IPS-NIHi7 (cell line): ENCODE data around the gene C5orf58.

ENCODE experiments used
- DNase-seq: peaks from one replicate; pipeline ENCODE4 v3.0.0; 2012; ENCODE audit warnings: mixed read lengths; ENCODE audit errors: extremely low spot score

Gene C5orf58

DNA sequence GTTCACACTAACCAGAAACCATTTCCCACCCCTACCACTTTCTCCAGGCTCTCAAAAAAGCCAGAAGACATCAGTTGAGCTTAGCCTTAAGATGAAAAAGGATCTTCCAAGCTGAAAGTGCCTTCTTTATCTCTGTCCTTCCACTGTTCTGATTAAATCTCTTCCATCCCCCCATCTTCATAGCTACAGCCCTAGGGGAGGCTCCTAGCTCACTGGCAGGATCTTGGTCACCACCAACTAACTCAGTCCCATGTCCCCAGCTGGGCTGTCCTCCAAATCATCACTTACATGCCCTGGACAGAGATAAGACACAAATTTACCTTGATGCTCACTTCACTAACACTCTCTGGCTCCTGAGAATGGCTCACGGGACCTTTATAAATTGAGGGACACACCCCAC lies 50.5 kb downstream of the C5orf58 start:
- DNase-seq: no peak

DNA sequence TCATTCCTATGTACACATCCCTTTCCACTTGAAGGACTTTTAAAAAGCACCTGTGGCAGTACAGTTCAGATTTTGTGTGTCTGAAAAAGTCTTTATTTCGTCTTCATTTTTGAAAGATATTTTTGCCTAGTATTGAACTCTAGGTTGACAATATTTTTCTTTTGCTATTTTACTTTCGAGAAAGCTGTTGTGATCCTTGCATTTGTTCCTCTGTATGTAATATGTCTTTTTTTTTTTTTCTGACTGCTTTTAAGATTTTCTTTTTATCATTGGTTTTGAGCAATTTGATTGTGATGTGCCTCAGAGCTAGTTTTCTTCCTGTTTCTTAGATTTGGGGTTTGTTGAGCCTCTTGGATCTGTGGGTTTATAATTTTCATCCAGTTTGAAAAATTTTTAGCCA lies 51.4 kb downstream of the C5orf58 start:
- no peak for DNase-seq

DNA sequence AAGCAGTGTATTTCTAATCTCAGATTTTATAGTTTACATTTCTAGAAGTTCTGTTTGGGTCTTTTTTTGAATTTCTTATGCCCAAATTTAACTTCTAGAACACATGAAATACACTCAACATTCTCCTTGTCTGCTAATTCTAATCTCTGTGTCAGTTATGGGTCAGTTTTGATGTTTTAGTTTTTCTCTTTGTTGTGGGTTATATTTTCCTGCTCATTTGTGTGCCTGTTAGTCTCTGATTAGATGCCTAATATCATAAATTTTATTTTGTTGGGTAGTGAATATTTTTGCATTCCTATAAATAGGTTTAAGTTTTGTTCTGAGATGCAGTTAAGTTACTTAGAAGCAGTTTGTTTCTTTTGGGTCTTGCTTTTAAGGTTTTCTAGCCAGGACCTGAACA lies 52.4 kb downstream of the C5orf58 start:
- DNase-seq: no peak

DNA sequence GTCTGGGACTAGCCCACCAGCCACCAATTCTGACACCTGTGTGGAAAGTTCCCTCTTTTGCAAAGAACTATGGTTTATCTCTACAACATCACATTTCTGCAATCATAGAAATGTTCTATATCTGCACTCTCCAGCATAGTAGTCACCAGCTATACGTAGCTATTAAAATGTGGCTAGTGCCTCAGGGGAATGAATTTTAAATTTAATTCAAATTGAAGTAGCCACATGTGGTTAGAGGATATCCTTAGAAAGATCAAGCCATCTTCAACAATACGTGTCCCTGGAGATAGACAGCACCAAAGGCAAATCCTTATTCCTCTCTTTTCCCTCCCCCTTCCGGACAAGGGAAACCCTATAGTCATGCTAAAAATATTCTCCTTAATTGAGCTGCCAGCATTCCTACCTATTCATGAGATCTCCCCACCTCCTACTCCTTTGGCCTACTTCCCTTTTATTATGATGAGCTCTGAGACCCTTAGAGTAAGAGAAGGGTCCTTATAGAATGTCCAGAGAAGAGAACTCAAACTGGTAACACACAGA lies 53.7 kb downstream of the C5orf58 start:
- no peak for DNase-seq

DNA sequence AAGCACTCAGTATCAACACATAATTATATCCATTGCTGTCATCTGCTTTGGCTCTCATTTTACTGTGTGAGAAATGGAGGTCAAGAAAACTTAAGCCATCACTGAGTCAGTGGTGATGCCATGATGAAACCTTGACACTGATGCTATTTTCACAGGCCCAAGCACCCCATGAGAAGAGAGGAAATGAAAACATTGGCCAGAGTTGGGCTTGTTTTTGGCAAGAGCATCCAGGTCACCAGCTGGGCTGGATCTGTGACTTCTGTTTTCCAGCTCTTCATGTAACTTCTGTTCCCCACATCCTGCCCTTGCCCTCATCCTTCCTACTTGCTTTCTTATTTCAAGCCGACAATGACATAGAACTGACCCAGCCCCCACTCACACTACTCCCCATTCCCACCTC lies 54.7 kb downstream of the C5orf58 start:
- DNase-seq: no peak

GRCh38 chr5:170288151-170288550 lies 55.4 kb downstream of the C5orf58 start:
- DNase-seq: no peak

GRCh38 chr5:170288551-170288950 lies 55.8 kb downstream of the C5orf58 start:
- DNase-seq: no peak

DNA sequence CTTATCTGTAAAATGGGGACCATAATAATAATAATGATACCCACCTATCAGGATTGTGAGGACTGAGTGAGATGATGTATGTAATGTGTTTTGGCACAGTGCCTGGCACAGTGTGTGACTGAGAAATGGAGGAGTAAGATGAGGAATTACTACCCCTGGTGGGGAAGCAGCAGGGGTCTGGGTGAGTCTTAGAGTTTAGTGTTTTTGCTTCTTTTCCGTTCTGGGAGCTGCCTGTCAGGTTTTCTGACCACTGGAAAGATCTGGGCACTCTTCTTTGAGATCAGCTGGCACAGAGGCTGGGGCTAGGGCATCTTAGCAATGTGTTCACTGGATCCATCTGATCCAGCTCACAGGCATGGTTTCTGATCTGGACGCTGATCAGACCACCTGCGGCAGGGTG lies 56.3 kb downstream of the C5orf58 start:
- no peak for DNase-seq

- DNase-seq: no peak
Measured at GRCh38 chr5:170289764-170290163, 57.0 kb downstream of the C5orf58 start.

GRCh38 chr5:170290498-170290897 lies 57.7 kb downstream of the C5orf58 start:
- DNase-seq: no peak

DNA sequence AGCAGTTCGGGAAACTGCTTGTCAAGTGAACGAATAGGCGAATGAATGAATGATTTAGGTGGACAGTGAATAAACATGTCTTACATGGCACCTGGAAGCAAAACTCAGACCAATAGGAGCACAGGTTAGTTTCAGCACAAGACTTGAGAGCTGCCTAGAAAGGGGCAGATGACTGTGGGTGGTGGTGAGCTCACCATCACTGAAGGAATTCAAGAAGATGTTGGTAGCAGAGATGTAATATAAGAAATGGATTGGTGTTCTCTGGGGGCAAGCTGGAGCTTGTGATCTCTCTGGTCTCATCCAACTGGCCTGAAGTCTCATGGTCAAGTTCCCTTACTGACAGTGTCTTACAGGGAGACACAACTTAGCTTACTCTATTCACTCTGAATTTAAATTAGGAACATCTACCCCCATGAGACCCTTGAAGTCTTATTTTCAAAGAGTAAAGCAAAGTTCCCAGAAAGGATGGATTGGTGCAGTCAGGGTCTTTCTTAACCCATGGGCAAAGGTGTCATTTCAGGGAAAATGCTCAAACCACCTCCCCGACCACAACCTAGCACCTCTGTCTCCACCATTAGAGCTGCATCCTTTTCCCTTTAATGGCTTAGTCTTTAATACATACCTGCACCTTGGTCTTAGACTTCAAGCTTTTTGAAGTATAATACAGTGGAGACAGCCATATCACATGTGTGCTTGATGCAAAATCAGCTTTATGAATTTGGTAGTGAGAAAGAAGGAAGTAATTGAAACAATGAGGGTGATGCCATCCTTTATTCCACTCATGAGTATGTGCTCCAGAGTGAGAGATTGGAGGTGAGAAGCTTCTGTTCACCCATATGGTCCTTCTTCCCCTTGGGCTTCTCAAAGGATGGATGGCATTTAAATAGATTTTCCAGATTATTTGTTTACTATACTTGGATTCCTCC lies 59.7 kb downstream of the C5orf58 start:
- DNase-seq: no peak

DNA sequence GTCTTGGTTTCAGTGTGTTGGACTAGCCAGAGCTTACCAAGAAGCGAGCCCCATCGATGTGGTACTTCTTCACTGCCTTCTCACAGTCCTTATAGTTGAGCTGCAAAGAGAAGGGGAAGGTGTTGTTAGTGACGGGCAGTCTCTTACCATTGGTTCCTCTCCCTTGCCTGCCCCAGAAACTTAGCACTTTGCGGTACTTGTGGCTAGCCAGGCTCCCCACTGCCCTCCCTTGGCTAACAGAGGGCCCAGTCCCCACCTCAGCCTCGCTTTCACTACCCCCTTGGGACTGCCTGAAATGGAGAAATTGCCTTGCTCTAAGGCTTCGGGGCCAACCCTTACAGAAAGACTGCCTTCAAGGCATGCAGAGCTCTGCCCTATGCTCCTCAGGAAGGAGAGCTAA lies 60.5 kb downstream of the C5orf58 start:
- DNase-seq: no peak

DNA sequence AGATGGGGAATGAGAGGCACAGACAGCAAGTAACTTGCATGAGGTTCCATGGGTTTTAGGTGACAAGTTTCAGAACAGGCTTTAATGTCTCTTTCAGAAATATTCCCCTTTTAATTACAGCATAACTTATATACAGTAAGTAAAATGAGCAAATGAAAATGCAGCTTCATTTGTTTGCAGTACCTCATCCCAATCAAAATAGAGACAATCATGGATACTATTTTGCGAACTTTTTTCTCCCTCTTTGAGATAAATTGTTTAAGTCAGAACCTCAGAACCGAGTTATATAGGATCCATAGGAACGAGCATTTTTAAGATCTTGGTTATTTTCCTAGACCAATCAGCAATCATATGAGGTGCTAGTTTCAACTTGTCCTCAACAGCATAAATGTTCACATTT lies 61.3 kb downstream of the C5orf58 start:
- DNase-seq: no peak

DNA sequence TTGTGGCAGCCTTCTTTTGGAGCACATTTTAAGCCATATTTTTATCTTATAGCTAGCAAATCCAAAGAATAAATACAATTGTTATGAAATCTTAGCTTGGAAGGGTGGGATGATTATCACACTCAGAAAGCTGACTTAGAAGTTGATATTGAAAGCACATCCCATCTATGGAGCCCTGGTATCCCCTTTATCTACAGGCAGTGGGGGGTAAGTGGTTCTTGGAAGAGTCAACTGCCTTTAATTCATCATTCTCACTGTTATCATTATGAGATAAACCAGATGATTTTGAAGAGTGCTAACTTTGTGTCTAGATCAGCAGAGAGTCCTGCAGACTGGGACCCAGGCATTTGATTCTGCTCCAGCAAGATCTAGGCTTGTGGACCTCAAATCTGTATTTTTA lies 61.8 kb downstream of the C5orf58 start:
- DNase-seq: no peak
